GM12878 (cell line): Measurements from ENCODE around the gene DDX11. TPM values are rescaled to one million over a fixed set of nuclear protein-coding genes. Genes with fewer than 3 reads are reported as not detected.

ENCODE experiments used
- ATAC-seq: fragments of 200-7000 bp; cut with Tn5 transposase; 3 replicates; pipeline ENCODE4 v1.9.1; 2020; ENCODE audit warnings: mild to moderate bottlenecking, moderate library complexity
- BruUV-seq: library from RNA; stranded (reverse); fragments of 400-500 nt; replicated peaks from 2 replicates; lab custom pipeline; 2021; lab: Mats Ljungman, UMichigan
- CTCF ChIA-PET: fragments of 300-600 bp; sonication (Branson Sonifier 250); formaldehyde crosslinking; extraction: SDS; loops from one replicate; lab custom pipeline; 2021; ENCODE audit warnings: inconsistent platforms; lab: Yijun Ruan, JAX
- POLR2A ChIA-PET: fragments of 350-600 bp; formaldehyde crosslinking; extraction: SDS; loops from one replicate; lab custom pipeline; 2021; ENCODE audit warnings: inconsistent platforms; lab: Charles Lee
- RAD21 ChIA-PET: fragments of 300-600 bp; sonication (Branson Sonifier 250); formaldehyde crosslinking; loops from one replicate; lab custom pipeline; 2023; ENCODE audit warnings: antibody characterized with exemption; ENCODE audit not compliant: unreplicated experiment; lab: Charles Lee
- SMC1A ChIA-PET: fragments of 300-600 bp; sonication (Branson Sonifier 250); formaldehyde crosslinking; loops from one replicate; lab custom pipeline; 2023; ENCODE audit not compliant: unreplicated experiment, uncharacterized antibody; lab: Charles Lee
- DNase-seq: peaks from one replicate; pipeline ENCODE4 v3.0.0-alpha.2; 2011; ENCODE audit warnings: low read depth, low spot score
- FAIRE-seq: peaks from 3 replicates; lab custom pipeline; 2011; peaks lifted over from hg19 to GRCh38; lab: Jason Lieb, UNC
- H2AFZ ChIP-seq: 2 replicates; pipeline ENCODE4 v1.6.0; 2011; ENCODE audit warnings: low read depth, low read length, control low read depth; ENCODE audit not compliant: control insufficient read depth
- H3K27ac ChIP-seq: 2 replicates; pipeline ENCODE4 v1.5.1; 2011; ENCODE audit warnings: control low read depth; ENCODE audit not compliant: control insufficient read depth, insufficient read depth
- H3K27me3 ChIP-seq, 2 experiments: replicated peaks in 1 of 2; 2 replicates each; pipeline versions ENCODE4 v1.6.0 to v1.6.1; 2011; ENCODE audit warnings: low read length in 1 of 2; ENCODE audit not compliant: control insufficient read depth in 2 of 2, insufficient read depth in 2 of 2
- H3K36me3 ChIP-seq, 2 experiments: 2 replicates each; pipeline ENCODE4 v1.5.1; 2011; ENCODE audit warnings: low read length in 1 of 2; ENCODE audit not compliant: control insufficient read depth in 2 of 2, insufficient read depth in 2 of 2
- H3K4me1 ChIP-seq: 2 replicates; pipeline ENCODE4 v1.6.1; 2011; ENCODE audit warnings: mild to moderate bottlenecking, low read length, moderate library complexity, mixed read lengths; ENCODE audit not compliant: control insufficient read depth, insufficient read depth
- H3K4me2 ChIP-seq: 2 replicates; pipeline ENCODE4 v1.6.0; 2011; ENCODE audit warnings: control low read depth; ENCODE audit not compliant: control insufficient read depth, insufficient read depth
- H3K4me3 ChIP-seq: fragments of 200-600 bp; sonication (generic); 2 replicates; pipeline ENCODE4 v1.5.1; 2016
- H3K79me2 ChIP-seq: 2 replicates; pipeline ENCODE4 v1.6.0; 2011; ENCODE audit warnings: low read length; ENCODE audit not compliant: control insufficient read depth, insufficient read depth
- H3K9ac ChIP-seq: 2 replicates; pipeline ENCODE4 v1.8.0; 2011; ENCODE audit warnings: low read length, control low read depth, mixed read lengths; ENCODE audit not compliant: control insufficient read depth, insufficient read depth
- H3K9me3 ChIP-seq: replicated peaks from 3 replicates; pipeline ENCODE4 v1.5.1; 2011; ENCODE audit warnings: mild to moderate bottlenecking, low read length; ENCODE audit not compliant: control insufficient read depth, insufficient read depth
- H4K20me1 ChIP-seq: 2 replicates; pipeline ENCODE4 v1.6.0; 2011; ENCODE audit not compliant: control insufficient read depth, insufficient read depth
- CHD1 ChIP-seq: IDR thresholded peaks from 2 replicates; pipeline ENCODE4 v1.6.1; 2012; ENCODE audit warnings: low read depth, low read length, improper control_type of control experiment
- CREM ChIP-seq: IDR thresholded peaks from 2 replicates; pipeline ENCODE4 v1.6.1; 2014; ENCODE audit warnings: antibody characterized with exemption, low read depth
- DPF2 ChIP-seq: fragments of 450-650 bp; IDR thresholded peaks from 2 replicates; pipeline ENCODE4 v1.6.1; 2017; ENCODE audit warnings: mild to moderate bottlenecking
- HDGF ChIP-seq: fragments of 450-650 bp; IDR thresholded peaks from 2 replicates; pipeline ENCODE4 v1.6.1; 2016; ENCODE audit warnings: antibody characterized with exemption
- IKZF1 ChIP-seq: fragments of 450-650 bp; conservative IDR thresholded peaks from 2 replicates; pipeline ENCODE4 v1.6.1; 2017; ENCODE audit warnings: antibody characterized with exemption, mild to moderate bottlenecking
- IRF4 ChIP-seq: IDR thresholded peaks from 2 replicates; pipeline ENCODE4 v1.6.1; 2011; ENCODE audit warnings: low read depth, low read length
- LARP7 ChIP-seq: fragments of 450-650 bp; IDR thresholded peaks from 2 replicates; pipeline ENCODE4 v1.6.1; 2017; ENCODE audit warnings: mild to moderate bottlenecking
- MLLT1 ChIP-seq: fragments of 450-650 bp; IDR thresholded peaks from 2 replicates; pipeline ENCODE4 v1.6.1; 2016; ENCODE audit warnings: mild to moderate bottlenecking
- NKRF ChIP-seq: fragments of 450-650 bp; conservative IDR thresholded peaks from 2 replicates; pipeline ENCODE4 v1.6.1; 2017; ENCODE audit warnings: mild to moderate bottlenecking, moderate library complexity
- SMARCA5 ChIP-seq: fragments of 450-650 bp; IDR thresholded peaks from 2 replicates; pipeline ENCODE4 v1.6.1; 2017; ENCODE audit warnings: mild to moderate bottlenecking
- ZNF384 ChIP-seq: IDR thresholded peaks from 2 replicates; pipeline ENCODE4 v1.6.1; 2012; ENCODE audit warnings: low read depth, mild to moderate bottlenecking, low read length, improper control_type of control experiment, borderline replicate concordance
- WGBS: methylation state at CpG from one replicate; pipeline ENCODE4 v1.1.6; 2016; ENCODE audit warnings: low lambda C conversion rate; ENCODE audit not compliant: insufficient replicate concordance, insufficient coverage; ENCODE audit errors: missing lambda C conversion rate; 5-methylcytosine and 5-hydroxymethylcytosine counted together
- in situ Hi-C: fragments of 300-500 bp; cut with MboI; formaldehyde crosslinking; loops from 9 replicates; pipeline ENCODE4 v1.14.3; 2018; ENCODE audit warnings: mixed read lengths
- intact Hi-C: fragments of 100-400 bp; cut with micrococcal nuclease; formaldehyde crosslinking; loops from one replicate; pipeline ENCODE4 v1.14.2; 2022; ENCODE audit not compliant: unreplicated experiment
- polyA plus RNA-seq, 11 experiments: library from polyadenylated mRNA; depleted of rRNA in 4 of 11; unstranded in 6 of 11; stranded (reverse) in 5 of 11; fragments of >200 nt; fragmentation: Nextera tagmentation in 4 of 11; fragmentation: Illumina TruSeq in 1 of 11; extraction: Ambion mirVana in 4 of 11; extraction: Trizol in 1 of 11; gene quantifications; 1 replicate in 1 of 11; 2 replicates in 10 of 11; pipeline versions ENCODE4 v1.2.1 to v1.2.3, GENCODE V29; 2011 to 2016; ENCODE audit warnings: inconsistent platforms in 2 of 11, missing spikeins in 2 of 11, low read depth in 1 of 11
- total RNA-seq, 4 experiments: library from RNA; depleted of rRNA in 3 of 4; stranded (reverse); fragments of >200 nt in 3 of 4; fragmentation: Illumina TruSeq in 1 of 4; extraction: Trizol in 1 of 4; gene quantifications; 2 replicates each; pipeline versions ENCODE4 v1.2.1 to v1.2.3, GENCODE V29; 2013 to 2021
- TF ChIP-seq, protein P1 (sequence below), 3 experiments: IDR thresholded peaks in 2 of 3; conservative IDR thresholded peaks in 1 of 3; 2 replicates each; pipeline ENCODE4 v1.5.1; 2011; ENCODE audit warnings: low read depth in 3 of 3, low read length in 3 of 3, mild to moderate bottlenecking in 3 of 3, control low read depth in 2 of 3, moderate library complexity in 2 of 3, inconsistent platforms in 1 of 3, mixed read lengths in 1 of 3; ENCODE audit not compliant: control insufficient read depth in 2 of 3, insufficient read depth in 1 of 3; ENCODE audit errors: extremely low read depth in 1 of 3

The DDX11 gene
- total and polyA plus RNA-seq, 10 of the 15 experiments (the other 5 are each of a cell fraction or from before 2014, with no cell fraction given), result 3.8 to 94.2 (median 46.3) TPM

DNA sequence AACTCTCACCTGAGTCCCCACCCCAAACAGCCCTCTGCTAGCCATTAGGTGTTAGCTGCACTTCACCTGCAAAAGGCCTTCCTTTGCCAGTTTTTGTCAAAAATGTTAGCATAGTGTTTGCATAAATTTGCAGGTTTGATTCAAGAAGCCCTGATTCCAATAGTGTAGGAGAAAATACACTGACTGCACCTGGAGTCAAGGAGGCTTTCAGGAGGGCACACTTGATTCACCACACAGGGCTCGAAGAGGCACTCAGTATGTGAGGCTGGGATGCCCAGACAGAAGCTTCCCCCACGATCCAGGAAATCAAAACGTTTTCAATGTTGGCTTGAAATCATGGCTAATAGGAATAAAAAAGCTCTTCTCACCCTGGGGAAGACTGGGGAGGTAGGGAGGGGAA, 40.5 kb upstream of the DDX11 start:
- Histone ChIP-seq H3K4me3 (no peak overlapping the region), H3K9me3 (no peaks in the 10 kb centered on the region), H3K27ac (no peak overlapping the region), H3K27me3 (peaks cover 0 to 3% of the 10 kb centered on the region in 2 experiments; a peak in 1 of 4 replicates), H3K4me1 (no peaks in the 10 kb centered on the region), H3K79me2 (no peaks in the 10 kb centered on the region), H3K36me3 (no peaks in the 10 kb centered on the region), H3K9ac (no peak overlapping the region), H4K20me1 (no peaks in the 10 kb centered on the region), H3K4me2 (no peak overlapping the region), H2AFZ (no peak overlapping the region)
- POLR2A ChIA-PET, result no interaction called here
- BruUV-seq, result no TSS peak
- RAD21 ChIA-PET, result no interaction called here
- in situ Hi-C loops (no loop called here), intact Hi-C loops (no loop called here)
- SMC1A ChIA-PET, result interaction anchor here (0.6 kb wide), 1 partner anchor 187 kb away, joined by 3 read pairs; no protein-coding TSS in a partner anchor
- TF ChIP-seq LARP7 (no peak), IKZF1 (no peak), DPF2 (no peak), HDGF (no peak), SMARCA5 (no peak), ZNF384 (no peak), IRF4 (no peak), NKRF (no peak), MLLT1 (no peak), CHD1 (no peak), CREM (no peak)
- TF ChIP-seq, protein P1, sequence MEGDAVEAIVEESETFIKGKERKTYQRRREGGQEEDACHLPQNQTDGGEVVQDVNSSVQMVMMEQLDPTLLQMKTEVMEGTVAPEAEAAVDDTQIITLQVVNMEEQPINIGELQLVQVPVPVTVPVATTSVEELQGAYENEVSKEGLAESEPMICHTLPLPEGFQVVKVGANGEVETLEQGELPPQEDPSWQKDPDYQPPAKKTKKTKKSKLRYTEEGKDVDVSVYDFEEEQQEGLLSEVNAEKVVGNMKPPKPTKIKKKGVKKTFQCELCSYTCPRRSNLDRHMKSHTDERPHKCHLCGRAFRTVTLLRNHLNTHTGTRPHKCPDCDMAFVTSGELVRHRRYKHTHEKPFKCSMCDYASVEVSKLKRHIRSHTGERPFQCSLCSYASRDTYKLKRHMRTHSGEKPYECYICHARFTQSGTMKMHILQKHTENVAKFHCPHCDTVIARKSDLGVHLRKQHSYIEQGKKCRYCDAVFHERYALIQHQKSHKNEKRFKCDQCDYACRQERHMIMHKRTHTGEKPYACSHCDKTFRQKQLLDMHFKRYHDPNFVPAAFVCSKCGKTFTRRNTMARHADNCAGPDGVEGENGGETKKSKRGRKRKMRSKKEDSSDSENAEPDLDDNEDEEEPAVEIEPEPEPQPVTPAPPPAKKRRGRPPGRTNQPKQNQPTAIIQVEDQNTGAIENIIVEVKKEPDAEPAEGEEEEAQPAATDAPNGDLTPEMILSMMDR (IDR thresholded peaks at IDR 0.05 in 2 of 3, conservative IDR thresholded peaks at IDR 0.05 in 1 of 3; ENCODE audit: control insufficient read depth in 2 of 3, extremely low read depth in 1 of 3, insufficient read depth in 1 of 3, low read depth in 3 of 3, low read length in 3 of 3), result no peak
- CTCF ChIA-PET, result no interaction called here
- no peak for FAIRE-seq
- 2% methylated on average over 3 of the region's 3 CpGs for WGBS
- no peak for ATAC-seq
- no peak for DNase-seq
